Gastroesophageal sphincter (tissue), 3 donors: ENCODE results near the gene CPSF4L.

ENCODE experiments used
- CTCF ChIP-seq, 4 experiments: fragments of 200-600 bp in 2 of 4; fragments of 450-650 bp in 2 of 4; sonication (generic) in 1 of 4; IDR thresholded peaks; one replicate each; pipeline ENCODE4 v1.5.1; 2017 to 2019; ENCODE audit warnings: antibody characterized with exemption in 4 of 4, mild to moderate bottlenecking in 2 of 4, moderate library complexity in 2 of 4
- EP300 ChIP-seq: sonication (generic); formaldehyde crosslinking; IDR thresholded peaks from one replicate; pipeline ENCODE4 v1.6.1; 2017; ENCODE audit warnings: antibody characterized with exemption, mild to moderate bottlenecking
- POLR2A ChIP-seq, 2 donors: fragments of 450-650 bp; IDR thresholded peaks; one replicate each; pipeline ENCODE4 v1.6.1; 2017; ENCODE audit warnings: antibody characterized with exemption in 2 of 2, mild to moderate bottlenecking in 2 of 2, moderate library complexity in 1 of 2
- POLR2AphosphoS5 ChIP-seq: sonication (generic); formaldehyde crosslinking; IDR thresholded peaks from one replicate; pipeline ENCODE4 v1.6.1; 2017; ENCODE audit warnings: antibody characterized with exemption

- TF ChIP-seq CTCF (IDR thresholded peaks at IDR 0.05) (no peak), POLR2A (IDR thresholded peaks at IDR 0.05) (no peak), POLR2AphosphoS5 (no peak), EP300 (no peak)
These were observed 31.6 kb downstream of the CPSF4L start for GRCh38 chr17:73230088-73230487.
